HL-60 (cell line): Measurements from ENCODE around the gene WDFY1.

Experiments
- GABPA ChIP-seq: IDR thresholded peaks from 2 replicates; pipeline ENCODE4 v1.6.1; 2012; ENCODE audit warnings: low read depth
- POLR2AphosphoS5 ChIP-seq: IDR thresholded peaks from 2 replicates; pipeline ENCODE4 v1.6.1; 2012; ENCODE audit warnings: low read depth
- TF ChIP-seq, protein P1 (sequence below): IDR thresholded peaks from one replicate; pipeline ENCODE4 v1.5.1; 2011; ENCODE audit warnings: low read length, control low read depth, inconsistent platforms; ENCODE audit not compliant: insufficient read depth
- TF ChIP-seq, protein P2 (sequence below): IDR thresholded peaks from 2 replicates; pipeline ENCODE4 v1.6.1; 2012; ENCODE audit warnings: low read depth; ENCODE audit not compliant: insufficient replicate concordance

DNA sequence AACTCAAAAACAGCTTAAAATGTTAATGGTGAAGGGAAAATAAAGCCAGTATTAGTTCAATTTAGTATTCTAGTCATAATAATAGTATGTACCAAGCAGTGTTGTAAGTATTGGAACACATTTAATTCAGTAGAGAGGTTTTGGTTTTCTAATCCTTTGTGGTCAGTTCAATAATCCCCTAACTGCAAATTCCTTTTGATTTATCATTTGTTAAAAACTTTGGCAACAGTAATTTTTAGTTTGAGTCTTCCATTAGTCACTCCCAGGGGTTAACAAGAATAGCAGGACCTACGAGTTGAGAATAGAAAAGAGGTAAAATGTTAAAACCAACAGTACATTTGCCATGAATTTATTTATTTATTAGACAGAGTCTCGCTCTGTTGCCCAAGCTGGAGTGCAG lies 22.8 kb upstream of the WDFY1 start:
- TF ChIP-seq, protein P1, sequence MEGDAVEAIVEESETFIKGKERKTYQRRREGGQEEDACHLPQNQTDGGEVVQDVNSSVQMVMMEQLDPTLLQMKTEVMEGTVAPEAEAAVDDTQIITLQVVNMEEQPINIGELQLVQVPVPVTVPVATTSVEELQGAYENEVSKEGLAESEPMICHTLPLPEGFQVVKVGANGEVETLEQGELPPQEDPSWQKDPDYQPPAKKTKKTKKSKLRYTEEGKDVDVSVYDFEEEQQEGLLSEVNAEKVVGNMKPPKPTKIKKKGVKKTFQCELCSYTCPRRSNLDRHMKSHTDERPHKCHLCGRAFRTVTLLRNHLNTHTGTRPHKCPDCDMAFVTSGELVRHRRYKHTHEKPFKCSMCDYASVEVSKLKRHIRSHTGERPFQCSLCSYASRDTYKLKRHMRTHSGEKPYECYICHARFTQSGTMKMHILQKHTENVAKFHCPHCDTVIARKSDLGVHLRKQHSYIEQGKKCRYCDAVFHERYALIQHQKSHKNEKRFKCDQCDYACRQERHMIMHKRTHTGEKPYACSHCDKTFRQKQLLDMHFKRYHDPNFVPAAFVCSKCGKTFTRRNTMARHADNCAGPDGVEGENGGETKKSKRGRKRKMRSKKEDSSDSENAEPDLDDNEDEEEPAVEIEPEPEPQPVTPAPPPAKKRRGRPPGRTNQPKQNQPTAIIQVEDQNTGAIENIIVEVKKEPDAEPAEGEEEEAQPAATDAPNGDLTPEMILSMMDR: no peak
- no peak for TF ChIP-seq GABPA
- TF ChIP-seq POLR2AphosphoS5: no peak
- TF ChIP-seq, protein P2, sequence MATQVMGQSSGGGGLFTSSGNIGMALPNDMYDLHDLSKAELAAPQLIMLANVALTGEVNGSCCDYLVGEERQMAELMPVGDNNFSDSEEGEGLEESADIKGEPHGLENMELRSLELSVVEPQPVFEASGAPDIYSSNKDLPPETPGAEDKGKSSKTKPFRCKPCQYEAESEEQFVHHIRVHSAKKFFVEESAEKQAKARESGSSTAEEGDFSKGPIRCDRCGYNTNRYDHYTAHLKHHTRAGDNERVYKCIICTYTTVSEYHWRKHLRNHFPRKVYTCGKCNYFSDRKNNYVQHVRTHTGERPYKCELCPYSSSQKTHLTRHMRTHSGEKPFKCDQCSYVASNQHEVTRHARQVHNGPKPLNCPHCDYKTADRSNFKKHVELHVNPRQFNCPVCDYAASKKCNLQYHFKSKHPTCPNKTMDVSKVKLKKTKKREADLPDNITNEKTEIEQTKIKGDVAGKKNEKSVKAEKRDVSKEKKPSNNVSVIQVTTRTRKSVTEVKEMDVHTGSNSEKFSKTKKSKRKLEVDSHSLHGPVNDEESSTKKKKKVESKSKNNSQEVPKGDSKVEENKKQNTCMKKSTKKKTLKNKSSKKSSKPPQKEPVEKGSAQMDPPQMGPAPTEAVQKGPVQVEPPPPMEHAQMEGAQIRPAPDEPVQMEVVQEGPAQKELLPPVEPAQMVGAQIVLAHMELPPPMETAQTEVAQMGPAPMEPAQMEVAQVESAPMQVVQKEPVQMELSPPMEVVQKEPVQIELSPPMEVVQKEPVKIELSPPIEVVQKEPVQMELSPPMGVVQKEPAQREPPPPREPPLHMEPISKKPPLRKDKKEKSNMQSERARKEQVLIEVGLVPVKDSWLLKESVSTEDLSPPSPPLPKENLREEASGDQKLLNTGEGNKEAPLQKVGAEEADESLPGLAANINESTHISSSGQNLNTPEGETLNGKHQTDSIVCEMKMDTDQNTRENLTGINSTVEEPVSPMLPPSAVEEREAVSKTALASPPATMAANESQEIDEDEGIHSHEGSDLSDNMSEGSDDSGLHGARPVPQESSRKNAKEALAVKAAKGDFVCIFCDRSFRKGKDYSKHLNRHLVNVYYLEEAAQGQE: no peak
